ENCODE measurements around the gene KCNC3.

The KCNC3 gene

GRCh38 chr19:50272263-50272897 lies 56.8 kb downstream of the KCNC3 start:
- no peak for DNase-seq

- no peak for DNase-seq
Observed at GRCh38 chr19:50269653-50270052, 59.5 kb downstream of the KCNC3 start.

GRCh38 chr19:50268501-50268900 lies 60.7 kb downstream of the KCNC3 start:
- no peak for DNase-seq

- no peak for DNase-seq
Observed at GRCh38 chr19:50268041-50268440, 61.1 kb downstream of the KCNC3 start.

GRCh38 chr19:50266896-50267295 lies 62.3 kb downstream of the KCNC3 start:
- no peak for DNase-seq

- DNase-seq = no peak
Observed at GRCh38 chr19:50266041-50266440, 63.1 kb downstream of the KCNC3 start.

- no peak for DNase-seq
Observed at GRCh38 chr19:50264483-50265186, 64.5 kb downstream of the KCNC3 start.

- no peak for DNase-seq
Observed at GRCh38 chr19:50263176-50263575, 66.0 kb downstream of the KCNC3 start.

All from amniotic stem cell (primary cell).